ENCODE results near the gene EIF4B.

Gene EIF4B

DNA sequence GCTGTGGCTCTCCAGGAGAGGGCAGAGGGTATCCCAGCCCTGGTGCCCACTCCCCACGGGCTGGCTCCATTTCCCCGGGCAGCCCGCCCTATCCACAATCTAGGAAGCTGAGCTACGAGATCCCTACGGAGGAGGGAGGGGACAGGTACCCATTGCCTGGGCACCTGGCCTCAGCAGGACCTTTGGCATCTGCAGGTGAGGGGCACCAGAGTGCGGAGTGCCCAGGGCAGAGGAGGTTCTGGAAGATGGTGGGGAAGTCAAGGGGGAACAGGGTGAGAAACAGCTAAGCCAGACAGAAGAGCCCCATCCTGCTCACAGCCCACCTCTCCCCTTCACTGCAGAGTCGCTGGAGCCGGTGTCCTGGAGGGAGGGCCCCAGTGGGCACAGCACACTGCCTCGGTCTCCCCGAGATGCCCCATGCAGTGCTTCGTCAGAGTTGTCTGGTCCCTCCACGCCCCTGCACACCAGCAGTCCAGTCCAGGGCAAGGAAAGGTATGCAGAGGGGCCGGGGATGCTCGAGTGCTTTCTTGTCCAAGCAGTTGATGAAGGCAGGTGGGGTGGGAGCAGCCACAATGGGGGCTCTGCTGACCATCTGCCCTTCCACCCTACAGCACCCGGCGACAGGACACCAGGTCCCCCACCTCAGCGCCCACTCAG lies 53.9 kb downstream of the EIF4B start:
- Histone ChIP-seq H3K9me2 (ENCODE audit: low read depth, low read length) (no peaks in the 10 kb centered on the region), H3K4me2 (ENCODE audit: low read length) (no peak overlapping the region), H3K36me3 (ENCODE audit: insufficient read depth, low read length) (peaks cover 16% of the 10 kb centered on the region; the same call in 1 of the 2 replicates), H2AFZ (ENCODE audit: low read length) (no peak overlapping the region), H4K20me1 (ENCODE audit: insufficient read depth, low read length) (no peaks in the 10 kb centered on the region), H3K27me3 (ENCODE audit: insufficient read depth, low read length) (peaks cover 7% of the 10 kb centered on the region; the same call in 1 of the 2 replicates), H3F3A (ENCODE audit: insufficient read depth, low read length) (no peaks in the 10 kb centered on the region), H3K27ac (ENCODE audit: low read depth, low read length, poor library complexity, severe bottlenecking) (no peak overlapping the region), H3K9me3 (ENCODE audit: low read length) (no peaks in the 10 kb centered on the region), H3K79me2 (ENCODE audit: insufficient read depth, low read length) (no peaks in the 10 kb centered on the region), H3K4me1 (ENCODE audit: insufficient read depth, low read length, severe bottlenecking) (peaks cover 10% of the 10 kb centered on the region), H3K9ac (ENCODE audit: low read length) (no peak overlapping the region), H3K4me3 (ENCODE audit: low read depth, low read length, poor library complexity, severe bottlenecking) (no peak overlapping the region)
- no peak for TF ChIP-seq EZH2 (IDR thresholded peaks at IDR 0.05; ENCODE audit: borderline replicate concordance, low read length)

DNA sequence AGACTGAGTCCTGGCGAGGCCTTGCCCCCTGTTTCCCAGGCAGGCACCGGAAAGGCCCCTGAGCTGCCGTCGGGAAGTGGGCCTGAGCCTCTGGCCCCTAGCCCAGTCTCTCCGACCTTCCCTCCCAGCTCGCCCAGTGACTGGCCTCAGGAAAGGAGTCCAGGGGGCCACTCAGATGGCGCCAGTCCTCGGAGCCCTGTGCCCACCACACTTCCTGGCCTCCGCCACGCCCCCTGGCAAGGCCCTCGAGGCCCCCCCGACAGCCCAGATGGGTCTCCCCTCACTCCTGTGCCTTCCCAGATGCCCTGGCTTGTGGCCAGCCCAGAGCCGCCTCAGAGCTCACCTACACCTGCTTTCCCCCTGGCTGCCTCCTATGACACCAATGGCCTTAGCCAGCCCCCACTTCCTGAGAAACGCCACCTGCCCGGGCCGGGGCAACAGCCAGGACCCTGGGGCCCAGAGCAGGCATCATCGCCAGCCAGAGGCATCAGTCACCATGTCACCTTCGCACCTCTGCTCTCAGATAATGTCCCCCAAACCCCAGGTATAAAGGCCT lies 54.5 kb downstream of the EIF4B start:
- H3K4me2 ChIP-seq (ENCODE audit: low read length), result no peak overlapping the region

DNA sequence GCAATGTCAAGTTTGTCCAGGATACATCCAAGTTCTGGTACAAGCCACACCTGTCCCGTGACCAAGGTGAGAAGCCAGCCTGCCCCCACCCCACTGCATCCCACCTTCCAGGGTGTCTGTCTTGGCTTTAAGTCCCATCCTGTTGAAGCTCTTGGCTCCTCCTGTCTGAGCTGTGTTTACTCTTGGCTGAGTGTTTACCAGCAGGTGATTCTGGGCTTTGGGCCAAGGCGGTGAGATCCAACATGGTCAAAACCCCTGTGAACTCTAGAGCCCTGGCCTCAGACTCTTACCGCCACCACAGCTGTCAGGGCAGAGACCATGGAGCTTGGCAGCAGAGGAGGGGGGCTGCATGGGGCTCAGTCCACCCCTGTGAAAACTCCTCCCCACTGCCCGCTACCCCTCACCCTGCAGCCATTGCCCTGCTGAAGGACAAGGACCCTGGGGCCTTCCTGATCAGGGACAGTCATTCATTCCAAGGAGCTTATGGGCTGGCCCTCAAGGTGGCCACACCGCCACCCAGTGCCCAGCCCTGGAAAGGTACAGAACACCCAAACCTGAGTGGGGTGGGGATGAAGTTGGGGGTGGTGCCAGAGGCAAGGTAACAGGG lies 55.3 kb downstream of the EIF4B start:
- Histone ChIP-seq H3F3A (ENCODE audit: insufficient read depth, low read length) (no peaks in the 10 kb centered on the region), H3K4me3 (ENCODE audit: low read depth, low read length, poor library complexity, severe bottlenecking) (no peak overlapping the region), H4K20me1 (ENCODE audit: insufficient read depth, low read length) (no peaks in the 10 kb centered on the region), H3K9me3 (ENCODE audit: low read length) (no peaks in the 10 kb centered on the region), H2AFZ (ENCODE audit: low read length) (no peak overlapping the region), H3K9me2 (ENCODE audit: low read depth, low read length) (no peaks in the 10 kb centered on the region), H3K27ac (ENCODE audit: low read depth, low read length, poor library complexity, severe bottlenecking) (no peak overlapping the region), H3K4me1 (ENCODE audit: insufficient read depth, low read length, severe bottlenecking) (peaks cover 10% of the 10 kb centered on the region), H3K79me2 (ENCODE audit: insufficient read depth, low read length) (no peaks in the 10 kb centered on the region), H3K9ac (ENCODE audit: low read length) (no peak overlapping the region), H3K4me2 (ENCODE audit: low read length) (no peak overlapping the region), H3K36me3 (ENCODE audit: insufficient read depth, low read length) (peaks cover 25% of the 10 kb centered on the region), H3K27me3 (ENCODE audit: insufficient read depth, low read length) (peaks cover 7% of the 10 kb centered on the region; the same call in 1 of the 2 replicates)
- TF ChIP-seq, protein P1, sequence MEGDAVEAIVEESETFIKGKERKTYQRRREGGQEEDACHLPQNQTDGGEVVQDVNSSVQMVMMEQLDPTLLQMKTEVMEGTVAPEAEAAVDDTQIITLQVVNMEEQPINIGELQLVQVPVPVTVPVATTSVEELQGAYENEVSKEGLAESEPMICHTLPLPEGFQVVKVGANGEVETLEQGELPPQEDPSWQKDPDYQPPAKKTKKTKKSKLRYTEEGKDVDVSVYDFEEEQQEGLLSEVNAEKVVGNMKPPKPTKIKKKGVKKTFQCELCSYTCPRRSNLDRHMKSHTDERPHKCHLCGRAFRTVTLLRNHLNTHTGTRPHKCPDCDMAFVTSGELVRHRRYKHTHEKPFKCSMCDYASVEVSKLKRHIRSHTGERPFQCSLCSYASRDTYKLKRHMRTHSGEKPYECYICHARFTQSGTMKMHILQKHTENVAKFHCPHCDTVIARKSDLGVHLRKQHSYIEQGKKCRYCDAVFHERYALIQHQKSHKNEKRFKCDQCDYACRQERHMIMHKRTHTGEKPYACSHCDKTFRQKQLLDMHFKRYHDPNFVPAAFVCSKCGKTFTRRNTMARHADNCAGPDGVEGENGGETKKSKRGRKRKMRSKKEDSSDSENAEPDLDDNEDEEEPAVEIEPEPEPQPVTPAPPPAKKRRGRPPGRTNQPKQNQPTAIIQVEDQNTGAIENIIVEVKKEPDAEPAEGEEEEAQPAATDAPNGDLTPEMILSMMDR (IDR thresholded peaks at IDR 0.05; ENCODE audit: low read length), result peak; percentile 56
- no peak for TF ChIP-seq EZH2 (IDR thresholded peaks at IDR 0.05; ENCODE audit: borderline replicate concordance, low read length)

More for the DNA sequence above, 54.5 kb downstream of the EIF4B start:
- Histone ChIP-seq H3K9me2 (ENCODE audit: low read depth, low read length) (no peaks in the 10 kb centered on the region), H2AFZ (ENCODE audit: low read length) (no peak overlapping the region), H3K27ac (ENCODE audit: low read depth, low read length, poor library complexity, severe bottlenecking) (no peak overlapping the region), H4K20me1 (ENCODE audit: insufficient read depth, low read length) (no peaks in the 10 kb centered on the region), H3K36me3 (ENCODE audit: insufficient read depth, low read length) (peaks cover 22% of the 10 kb centered on the region), H3K79me2 (ENCODE audit: insufficient read depth, low read length) (no peaks in the 10 kb centered on the region), H3K9ac (ENCODE audit: low read length) (no peak overlapping the region), H3K9me3 (ENCODE audit: low read length) (no peaks in the 10 kb centered on the region), H3K4me3 (ENCODE audit: low read depth, low read length, poor library complexity, severe bottlenecking) (no peak overlapping the region), H3F3A (ENCODE audit: insufficient read depth, low read length) (no peaks in the 10 kb centered on the region), H3K27me3 (ENCODE audit: insufficient read depth, low read length) (peaks cover 7% of the 10 kb centered on the region; the same call in 1 of the 2 replicates), H3K4me1 (ENCODE audit: insufficient read depth, low read length, severe bottlenecking) (peaks cover 10% of the 10 kb centered on the region)
- no peak for TF ChIP-seq EZH2 (IDR thresholded peaks at IDR 0.05; ENCODE audit: borderline replicate concordance, low read length)
